ENCODE results near the gene CAMK1D.
A peak's percentile ranks its signal among the peaks of the same experiment; 100 is the strongest.
"Not testable (repeated sequence)": the region's sequence is repeated elsewhere in the genome, so short reads cannot be mapped to it uniquely, and the experiment has no call there.

The CAMK1D gene

GRCh38 chr10:12348870-12349628, at the start of gene CAMK1D:
TSS of gene CAMK1D (plus strand) at chr10:12349547.
- peak; percentile 77 for DNase-seq

GRCh38 chr10:12301036-12301435, 48.3 kb upstream of the CAMK1D start:
- not testable (repeated sequence) for DNase-seq

GRCh38 chr10:12308057-12308456, 41.3 kb upstream of the CAMK1D start:
- peak; percentile 11 for DNase-seq

- no peak for DNase-seq
Measured at GRCh38 chr10:12308736-12309375, 40.5 kb upstream of the CAMK1D start.

- DNase-seq: not testable (repeated sequence)
Measured at GRCh38 chr10:12309783-12310182, 39.6 kb upstream of the CAMK1D start.

GRCh38 chr10:12314836-12315235, 34.5 kb upstream of the CAMK1D start:
- no peak for DNase-seq

- no peak for DNase-seq
Measured at GRCh38 chr10:12319076-12319475, 30.3 kb upstream of the CAMK1D start.

- no peak for DNase-seq
Measured at GRCh38 chr10:12320892-12321291, 28.5 kb upstream of the CAMK1D start.

GRCh38 chr10:12321641-12322040, 27.7 kb upstream of the CAMK1D start:
- DNase-seq: no peak

- no peak for DNase-seq
Measured at GRCh38 chr10:12322583-12323131, 26.7 kb upstream of the CAMK1D start.

GRCh38 chr10:12324530-12324929, 24.8 kb upstream of the CAMK1D start:
- DNase-seq: no peak

- DNase-seq: no peak
Measured at GRCh38 chr10:12327074-12327473, 22.3 kb upstream of the CAMK1D start.

- no peak for DNase-seq
Measured at GRCh38 chr10:12327476-12327875, 21.9 kb upstream of the CAMK1D start.

- DNase-seq: not testable (repeated sequence)
Measured at GRCh38 chr10:12328312-12328711, 21.0 kb upstream of the CAMK1D start.

- DNase-seq: no peak
Measured at GRCh38 chr10:12332572-12333379, 16.6 kb upstream of the CAMK1D start.

- DNase-seq: peak; percentile 60
Measured at GRCh38 chr10:12333380-12334185, 15.8 kb upstream of the CAMK1D start.

GRCh38 chr10:12334186-12334530, 15.2 kb upstream of the CAMK1D start:
- DNase-seq: no peak

- DNase-seq: not testable (repeated sequence)
Measured at GRCh38 chr10:12335169-12335568, 14.2 kb upstream of the CAMK1D start.

- DNase-seq: no peak
Measured at GRCh38 chr10:12337453-12338372, 11.6 kb upstream of the CAMK1D start.

GRCh38 chr10:12338981-12339380, 10.4 kb upstream of the CAMK1D start:
- no peak for DNase-seq

- no peak for DNase-seq
Measured at GRCh38 chr10:12340371-12340770, 9.0 kb upstream of the CAMK1D start.
